Measurements from ENCODE around the gene SCUBE1.
"Not testable (repeated sequence)": the region's sequence is repeated elsewhere in the genome, so short reads cannot be mapped to it uniquely, and the experiment has no call there.

Gene SCUBE1

DNA sequence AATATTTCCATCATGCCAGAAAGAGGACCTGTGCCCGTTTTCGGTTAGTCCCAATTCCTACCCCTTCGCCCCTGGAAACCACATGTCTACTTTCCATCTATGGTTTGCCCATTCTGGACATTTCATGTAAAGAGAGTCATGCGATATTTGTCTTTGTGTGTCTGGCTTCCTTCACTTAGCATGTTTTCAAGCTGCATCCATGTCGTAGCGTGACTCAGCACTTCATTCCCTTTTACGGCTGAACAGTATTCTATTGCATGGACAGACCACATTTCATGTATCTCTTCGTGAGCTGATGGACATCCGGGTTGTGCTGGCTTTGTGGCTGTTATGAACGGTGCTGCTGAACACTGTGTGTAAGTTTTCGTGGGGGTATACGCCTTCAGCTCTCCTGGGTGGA is 43.4 kb downstream of the SCUBE1 start:
- DNase-seq: no peak

GRCh38 chr22:43298062-43298801 is 44.9 kb downstream of the SCUBE1 start:
- no peak for DNase-seq

GRCh38 chr22:43297270-43298061 is 45.7 kb downstream of the SCUBE1 start:
- no peak for DNase-seq

- DNase-seq: no peak
These were observed 46.8 kb downstream of the SCUBE1 start for GRCh38 chr22:43296276-43296902.

GRCh38 chr22:43295660-43296059 is 47.5 kb downstream of the SCUBE1 start:
- no peak for DNase-seq

DNA sequence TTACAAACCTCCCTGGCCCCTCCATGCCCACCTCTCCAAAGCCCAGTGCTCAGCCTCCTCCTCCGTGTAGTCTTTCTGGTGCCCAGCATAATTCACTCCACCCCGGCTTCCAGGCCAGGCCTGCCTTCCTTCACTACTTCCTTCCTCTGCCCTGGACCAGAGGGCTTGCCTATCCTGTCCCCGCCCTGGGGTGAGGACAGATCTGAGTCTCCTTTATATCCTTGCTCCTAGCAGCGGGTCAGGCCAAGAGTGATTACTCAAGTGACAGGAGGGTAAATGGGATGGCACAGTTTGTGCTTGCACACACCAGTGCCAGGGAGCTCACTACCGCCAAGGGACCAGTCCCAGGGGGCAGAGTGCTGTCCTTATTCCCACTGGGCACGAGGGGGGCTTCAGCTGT is 48.0 kb downstream of the SCUBE1 start:
- no peak for DNase-seq

- DNase-seq: no peak
These were observed 49.3 kb downstream of the SCUBE1 start for GRCh38 chr22:43293655-43294392.

DNA sequence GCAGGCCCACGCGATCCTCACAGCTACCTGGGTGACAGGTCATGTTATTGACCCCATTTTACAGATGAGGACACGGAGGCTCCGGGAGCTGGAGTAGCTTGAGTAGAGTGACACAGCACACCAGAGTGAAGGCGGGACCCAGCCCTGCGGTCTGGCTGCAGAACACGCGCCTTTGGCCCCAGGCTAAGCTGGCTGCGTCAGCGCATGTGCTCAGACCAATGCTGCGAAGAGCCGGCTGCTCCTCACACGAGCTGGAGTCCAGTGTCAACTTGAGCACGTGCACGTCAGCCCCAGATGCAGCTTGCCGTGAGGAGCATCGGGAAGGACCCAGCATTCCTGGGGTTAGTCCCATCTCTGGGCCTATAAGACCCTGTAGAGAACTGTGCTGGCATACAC is 49.9 kb downstream of the SCUBE1 start:
- no peak for DNase-seq

GRCh38 chr22:43292630-43293018 is 50.5 kb downstream of the SCUBE1 start:
- no peak for DNase-seq

- DNase-seq: no peak
These were observed 51.8 kb downstream of the SCUBE1 start for GRCh38 chr22:43291381-43291780.

DNA sequence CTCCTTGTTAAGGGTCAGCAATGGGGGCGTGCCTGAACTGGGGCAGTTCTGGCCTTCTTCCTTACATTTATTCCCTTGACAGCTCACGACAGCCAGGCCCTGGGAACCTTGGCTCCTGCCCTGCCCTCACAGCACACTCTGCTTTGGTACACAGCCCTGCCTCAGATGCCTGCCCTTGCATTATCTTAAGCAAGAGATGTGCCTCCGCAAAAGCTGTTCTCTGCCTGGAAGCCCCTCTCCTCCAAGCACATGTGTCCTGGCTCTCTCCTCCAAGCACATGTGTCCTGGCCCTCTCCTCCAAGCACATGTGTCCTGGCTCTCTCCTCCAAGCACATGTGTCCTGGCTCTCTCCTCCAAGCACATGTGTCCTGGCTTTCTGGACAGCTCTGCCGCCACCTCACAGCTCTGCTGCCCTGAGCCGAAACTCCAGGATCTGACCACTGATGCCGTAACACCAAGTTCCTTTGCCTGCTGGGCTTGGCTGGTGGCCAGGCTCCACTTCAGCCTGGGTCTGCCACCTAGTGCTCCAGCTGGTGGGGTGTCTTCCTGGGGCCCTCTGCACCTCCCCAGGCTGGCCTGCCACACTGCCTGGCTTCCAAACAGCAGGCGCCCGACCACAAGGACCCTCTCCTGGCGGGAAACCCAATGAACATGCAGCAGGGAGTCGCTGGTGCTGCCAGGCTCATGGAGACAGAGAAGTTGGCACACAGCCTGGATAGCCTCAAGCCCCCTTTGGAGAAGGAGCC is 53.0 kb downstream of the SCUBE1 start:
- no peak for DNase-seq

- no peak for DNase-seq
These were observed 53.6 kb downstream of the SCUBE1 start for GRCh38 chr22:43289531-43289963.

GRCh38 chr22:43288807-43289420 is 54.3 kb downstream of the SCUBE1 start:
- no peak for DNase-seq

- no peak for DNase-seq
These were observed 54.8 kb downstream of the SCUBE1 start for GRCh38 chr22:43288378-43288777.

DNA sequence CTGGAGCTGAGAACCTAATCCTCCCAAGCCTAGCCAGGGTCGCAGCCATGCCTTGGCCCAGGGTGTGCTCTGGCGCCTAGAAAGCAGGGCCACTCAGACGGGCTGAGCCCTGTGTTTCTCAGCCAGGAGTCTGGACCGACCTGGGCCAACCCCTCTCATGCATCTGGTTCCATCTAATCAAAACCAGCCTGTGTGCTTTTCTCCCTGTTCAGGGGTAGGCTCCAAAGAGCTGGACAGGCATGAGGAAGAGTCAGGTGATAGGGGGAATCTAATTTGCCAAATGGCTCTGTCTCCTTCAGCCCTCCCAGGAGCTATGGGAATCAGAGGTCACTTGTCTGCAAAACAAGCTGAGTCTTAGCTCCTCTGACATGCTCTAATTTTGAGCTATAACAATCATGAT is 55.7 kb downstream of the SCUBE1 start:
- DNase-seq: no peak

- DNase-seq: no peak
These were observed 61.8 kb downstream of the SCUBE1 start for GRCh38 chr22:43281394-43281793.

GRCh38 chr22:43280523-43280886 is 62.7 kb downstream of the SCUBE1 start:
- DNase-seq: not testable (repeated sequence)

- no peak for DNase-seq
These were observed 63.2 kb downstream of the SCUBE1 start for GRCh38 chr22:43279867-43280522.

- no peak for DNase-seq
These were observed 65.1 kb downstream of the SCUBE1 start for GRCh38 chr22:43277987-43278601.

DNA sequence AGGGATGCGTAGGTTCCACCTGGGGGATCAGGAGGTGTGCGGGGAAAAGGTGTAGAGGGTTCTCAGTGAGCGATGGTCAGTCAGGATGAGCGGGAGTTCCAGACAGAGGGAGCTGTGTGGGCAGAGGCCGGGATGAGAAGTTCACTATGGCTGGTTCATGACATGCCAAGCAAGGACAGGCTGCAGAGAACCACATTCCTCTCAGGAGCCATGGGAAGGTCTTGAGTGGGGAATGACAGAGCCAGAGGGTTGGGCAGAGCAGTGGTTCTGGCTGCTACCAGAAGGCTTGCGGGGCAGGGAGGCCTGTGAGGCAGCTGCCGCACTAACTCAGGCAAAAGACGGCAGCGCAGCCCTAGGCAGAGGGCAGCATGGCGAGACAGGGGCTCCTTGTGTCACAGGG is 66.1 kb downstream of the SCUBE1 start:
- DNase-seq: no peak

DNA sequence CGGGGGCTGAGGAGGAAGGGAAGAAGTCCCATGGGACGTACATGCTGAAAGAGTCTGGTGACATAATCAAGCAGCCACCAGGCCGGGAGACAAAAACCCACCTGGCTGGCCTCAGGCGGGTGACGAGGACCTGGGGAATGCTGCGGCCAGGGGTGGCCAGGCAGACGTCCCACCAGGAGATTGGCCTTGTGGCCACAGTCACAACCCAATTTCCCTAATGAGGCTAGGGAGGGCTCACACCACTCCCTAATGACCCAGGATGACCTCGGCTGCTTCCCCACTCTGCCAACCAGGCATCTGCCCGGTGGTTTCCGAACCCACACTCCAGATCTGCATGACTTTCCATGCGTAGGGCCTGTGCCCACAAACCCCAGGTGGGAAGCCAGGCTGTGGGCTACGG is 66.9 kb downstream of the SCUBE1 start:
- no peak for DNase-seq

Measured in NCI-H1048 (cell line).